GM19240 (cell line): ENCODE data around the gene NTHL1.

ENCODE experiments used
- DNase-seq: peaks from one replicate; pipeline ENCODE4 v3.0.0; 2011; ENCODE audit warnings: low spot score; ENCODE audit not compliant: insufficient read length

The NTHL1 gene

GRCh38 chr16:2084895-2085625, 37.4 kb upstream of the NTHL1 start:
- no peak for DNase-seq

GRCh38 chr16:2083876-2084780, 36.5 kb upstream of the NTHL1 start:
- DNase-seq: no peak

GRCh38 chr16:2083409-2083808, 35.8 kb upstream of the NTHL1 start:
- DNase-seq: no peak

GRCh38 chr16:2082983-2083364, 35.3 kb upstream of the NTHL1 start:
- no peak for DNase-seq

- DNase-seq: no peak
These were observed 34.7 kb upstream of the NTHL1 start for GRCh38 chr16:2082171-2082982.

GRCh38 chr16:2081201-2082084, 33.8 kb upstream of the NTHL1 start:
- no peak for DNase-seq

GRCh38 chr16:2079991-2080390, 32.4 kb upstream of the NTHL1 start:
- DNase-seq: no peak

- DNase-seq: no peak
These were observed 31.7 kb upstream of the NTHL1 start for GRCh38 chr16:2079311-2079800.

GRCh38 chr16:2078691-2079090, 31.1 kb upstream of the NTHL1 start:
- no peak for DNase-seq

- no peak for DNase-seq
These were observed 30.5 kb upstream of the NTHL1 start for GRCh38 chr16:2078096-2078495.

- no peak for DNase-seq
These were observed 30.1 kb upstream of the NTHL1 start for GRCh38 chr16:2077696-2078095.

- no peak for DNase-seq
These were observed 29.4 kb upstream of the NTHL1 start for GRCh38 chr16:2077016-2077415.

- no peak for DNase-seq
These were observed 28.6 kb upstream of the NTHL1 start for GRCh38 chr16:2076072-2076865.

- DNase-seq: no peak
These were observed 28.0 kb upstream of the NTHL1 start for GRCh38 chr16:2075631-2076030.

- no peak for DNase-seq
These were observed 26.4 kb upstream of the NTHL1 start for GRCh38 chr16:2074071-2074470.

GRCh38 chr16:2072926-2073325, 25.3 kb upstream of the NTHL1 start:
- no peak for DNase-seq

GRCh38 chr16:2071454-2072202, 24.0 kb upstream of the NTHL1 start:
- DNase-seq: no peak

- DNase-seq: no peak
These were observed 23.2 kb upstream of the NTHL1 start for GRCh38 chr16:2070576-2071453.
